ENCODE measurements around the gene SERPINE1. TPM values are rescaled to one million over a fixed set of nuclear protein-coding genes. Genes with fewer than 3 reads are reported as not detected.

Gene SERPINE1
- total and polyA plus RNA-seq, 2 of the 8 experiments (the other 6 are each of a cell fraction or from before 2014, with no cell fraction given): 3.7 to 5.6 TPM

GRCh38 chr7:101126651-101127459 lies at the start of gene SERPINE1 (continued):
- TF ChIP-seq MAFK (IDR thresholded peaks at IDR 0.05; ENCODE audit: low read depth, low read length): no peak
- TF ChIP-seq SAP30 (IDR thresholded peaks at IDR 0.05; ENCODE audit: insufficient read depth, insufficient replicate concordance, low read length): peak; percentile 75
- TF ChIP-seq CEBPB (IDR thresholded peaks at IDR 0.05; ENCODE audit: low read depth, low read length): no peak
- TF ChIP-seq YY1 (IDR thresholded peaks at IDR 0.05; ENCODE audit: low read depth, low read length): 0 out of 2 replicates have a peak, but pooled peaks have one; percentile 8
- TF ChIP-seq ATF3 (IDR thresholded peaks at IDR 0.05; ENCODE audit: insufficient read depth, low read depth, low read length): no peak
- TF ChIP-seq TEAD4 (IDR thresholded peaks at IDR 0.05; ENCODE audit: low read depth, low read length): 0 out of 2 replicates have a peak, but pooled peaks have one; percentile 31
- TF ChIP-seq NANOG (IDR thresholded peaks at IDR 0.05; ENCODE audit: insufficient read depth, low read depth, low read length, poor library complexity, severe bottlenecking): no peak
- no peak for TF ChIP-seq CREB1 (IDR thresholded peaks at IDR 0.05)
- peak in 1 of 2 experiments; percentile 74; a peak in 1 of 4 replicates for TF ChIP-seq SIN3A (conservative IDR thresholded peaks at IDR 0.05 in 1 of 2, IDR thresholded peaks at IDR 0.05 in 1 of 2; ENCODE audit: low read depth in 1 of 2, low read length in 2 of 2)
- TF ChIP-seq ASH2L (IDR thresholded peaks at IDR 0.05; ENCODE audit: low read length): peak; percentile 27
- no peak for TF ChIP-seq JUND (IDR thresholded peaks at IDR 0.05; ENCODE audit: low read length)
- no peak for TF ChIP-seq SIX5 (IDR thresholded peaks at IDR 0.05; ENCODE audit: low read depth, low read length)
- no peak for TF ChIP-seq GTF2F1 (IDR thresholded peaks at IDR 0.05; ENCODE audit: borderline replicate concordance, low read depth, low read length)

Measured in H1 (cell line).